GM18508 (cell line): ENCODE data around the gene SLC6A4.
"Not testable (repeated sequence)": the region's sequence is repeated elsewhere in the genome, so short reads cannot be mapped to it uniquely, and the experiment has no call there.

Experiments
- ATAC-seq: cut with Tn5 transposase; IDR thresholded peaks from one replicate; pipeline ENCODE4 v1.9.1; 2021; ENCODE audit warnings: moderate number of reproducible peaks; ENCODE audit not compliant: insufficient read depth, unreplicated experiment

SLC6A4 gene

DNA sequence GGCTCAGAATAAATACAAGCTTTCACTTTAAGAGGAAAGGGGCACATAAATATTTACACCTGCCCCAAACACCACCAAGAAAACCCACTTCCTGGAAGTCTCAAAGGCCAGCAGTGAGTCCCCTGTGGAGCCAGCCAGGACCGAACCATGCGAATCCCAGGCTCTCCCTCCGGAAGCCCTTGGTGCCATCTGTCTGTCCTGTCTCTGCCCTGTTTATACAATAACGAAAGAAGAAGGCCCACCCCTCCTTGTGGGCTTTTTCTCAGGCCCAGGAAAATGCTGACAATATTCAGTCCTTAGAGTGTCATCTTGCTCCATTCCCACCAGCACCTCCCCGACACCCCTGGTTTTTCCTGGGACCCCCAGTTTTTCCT lies 3.6 kb upstream of the SLC6A4 start:
- ATAC-seq, result no peak

DNA sequence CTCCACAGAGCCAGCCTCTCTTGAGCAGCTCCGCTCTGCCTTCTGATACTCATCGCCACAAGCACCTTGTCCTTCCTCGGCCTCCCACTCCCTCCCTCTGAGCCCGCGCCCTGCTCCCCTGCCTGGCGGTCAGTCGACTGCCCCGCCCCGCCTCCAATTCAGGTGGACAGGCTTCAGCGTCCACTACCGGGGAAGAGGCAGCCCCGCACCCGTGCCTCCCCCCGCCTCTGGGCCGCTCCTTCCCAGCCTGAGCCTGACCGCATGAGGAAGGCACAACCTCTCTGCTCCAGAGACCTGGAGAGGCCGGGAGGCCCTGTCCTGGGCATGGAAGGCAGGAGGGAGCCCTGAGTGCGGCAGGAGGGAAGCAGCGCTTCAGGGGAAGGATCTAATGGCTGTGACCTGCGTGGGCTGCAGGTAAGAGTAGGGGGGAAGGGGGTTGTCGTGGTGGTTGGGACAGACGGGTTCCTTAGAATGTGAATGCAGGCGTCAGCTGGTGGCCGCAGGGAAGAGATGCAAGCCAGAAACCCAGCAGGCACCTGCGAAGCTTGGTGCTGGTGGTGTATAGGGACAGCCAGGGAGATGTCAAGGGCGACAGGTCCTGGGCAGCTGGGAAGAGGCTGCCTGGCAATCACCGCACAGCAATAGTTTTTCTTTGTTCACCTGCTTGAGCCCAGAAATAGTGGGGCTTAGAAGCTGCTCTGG lies 3.0 kb upstream of the SLC6A4 start:
- no peak for ATAC-seq

DNA sequence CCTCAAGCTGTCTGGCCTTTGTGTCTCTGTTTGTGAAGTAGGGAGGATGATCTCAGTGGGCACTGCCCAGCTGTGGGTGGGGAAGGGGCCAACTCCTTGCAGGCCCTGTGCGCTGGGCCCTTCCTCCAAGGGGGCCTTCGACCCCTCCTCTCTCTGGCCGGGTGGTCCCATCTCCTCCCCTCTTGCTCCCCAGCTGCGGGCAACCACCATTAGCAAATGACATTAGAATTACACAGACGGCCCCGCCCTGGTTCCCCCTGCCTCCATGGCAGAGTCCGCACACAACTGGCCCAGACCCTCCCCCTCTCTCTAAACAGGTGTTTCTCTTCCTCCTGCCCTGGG lies 2.5 kb upstream of the SLC6A4 start:
- no peak for ATAC-seq

DNA sequence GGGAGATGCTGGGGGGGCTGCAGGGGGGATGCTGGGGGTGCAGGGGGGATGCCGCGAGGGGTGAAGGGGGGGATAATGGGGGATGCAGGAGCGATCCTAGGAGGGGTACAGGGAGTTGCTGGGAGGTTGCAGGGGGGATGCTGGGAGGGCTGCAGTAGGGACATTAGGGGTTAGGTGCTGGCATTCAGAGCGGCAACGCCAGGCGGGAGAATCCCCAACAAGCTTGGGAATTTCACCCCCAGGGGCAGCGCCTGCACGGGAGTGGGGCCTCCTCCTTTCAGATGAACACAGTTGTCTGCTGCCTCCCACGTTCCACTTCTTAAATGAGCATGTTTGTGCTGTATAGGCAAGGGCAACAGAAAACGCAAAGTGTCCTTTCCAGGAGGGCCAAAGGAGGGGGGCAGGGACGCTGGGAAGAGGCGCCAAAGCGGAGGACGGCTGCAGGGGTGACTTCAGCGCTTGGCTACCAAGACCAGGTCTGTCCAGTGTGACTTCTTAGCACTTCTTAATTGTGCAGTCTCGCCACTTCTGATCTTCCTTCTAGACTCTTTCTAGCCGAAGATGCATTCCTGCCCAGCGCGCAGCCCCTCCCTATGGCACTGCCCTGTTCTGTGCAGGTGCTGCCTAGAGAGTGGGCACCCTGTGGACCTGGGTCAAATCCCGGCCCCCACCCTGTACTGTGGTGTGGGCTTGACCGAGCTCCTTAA lies 2.0 kb upstream of the SLC6A4 start:
- ATAC-seq, result no peak

DNA sequence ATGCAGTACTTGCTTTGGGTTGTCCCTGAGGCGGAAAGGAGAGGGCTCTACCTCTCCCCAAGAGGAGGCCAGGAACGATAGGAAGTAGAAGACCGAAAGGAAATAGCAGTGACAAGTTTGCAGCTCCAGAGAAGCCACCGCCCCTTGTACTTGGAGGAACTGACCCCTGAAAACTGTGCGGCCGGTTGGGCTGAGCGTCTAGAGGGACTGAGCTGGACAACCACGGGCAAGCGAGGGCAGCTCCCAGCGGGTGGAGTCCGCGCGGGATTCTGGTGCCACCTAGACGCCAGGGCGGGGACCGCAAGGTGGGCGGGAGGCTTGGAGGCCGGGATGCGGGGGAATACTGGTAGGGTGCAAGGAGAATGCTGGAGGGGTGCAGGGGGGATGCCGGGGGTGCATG lies 1.3 kb upstream of the SLC6A4 start:
- ATAC-seq, result no peak

DNA sequence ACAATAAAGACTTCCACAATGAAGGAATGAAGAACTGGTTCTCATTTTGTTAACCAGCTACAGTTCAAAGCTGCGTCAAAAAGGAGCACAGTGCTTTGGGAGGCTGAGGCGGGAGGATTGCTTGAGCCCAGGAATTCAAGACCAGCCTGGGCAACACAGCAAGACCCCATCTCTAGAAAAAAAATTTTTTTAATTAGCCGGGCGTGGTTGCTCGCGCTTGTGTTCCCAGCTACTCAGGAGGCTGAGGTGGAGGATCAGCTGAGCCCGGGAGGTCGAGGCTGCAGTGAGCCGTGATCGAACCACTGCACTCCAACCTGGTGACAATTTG lies 764 bp upstream of the SLC6A4 start:
- no peak for ATAC-seq

DNA sequence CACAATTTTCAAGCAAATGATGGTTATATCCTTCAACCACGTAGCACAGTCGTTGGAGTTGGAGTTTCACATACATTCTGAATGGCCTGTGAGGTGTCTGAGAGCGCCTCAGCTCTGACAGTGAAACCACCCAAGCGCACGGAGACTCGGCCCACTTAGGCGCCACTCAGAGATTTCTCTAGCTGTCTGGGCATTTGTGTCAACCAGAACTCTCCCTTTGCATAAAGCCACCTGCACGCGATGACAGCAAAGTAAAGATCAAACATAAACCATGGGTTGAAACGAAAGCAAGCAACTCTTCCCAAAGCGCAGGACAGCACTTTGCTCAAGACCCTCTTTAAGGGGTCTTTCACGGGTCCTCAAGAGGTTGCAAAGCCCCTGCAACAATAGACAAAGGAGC lies 533 bp downstream of the SLC6A4 start:
- peak; percentile 36 for ATAC-seq

DNA sequence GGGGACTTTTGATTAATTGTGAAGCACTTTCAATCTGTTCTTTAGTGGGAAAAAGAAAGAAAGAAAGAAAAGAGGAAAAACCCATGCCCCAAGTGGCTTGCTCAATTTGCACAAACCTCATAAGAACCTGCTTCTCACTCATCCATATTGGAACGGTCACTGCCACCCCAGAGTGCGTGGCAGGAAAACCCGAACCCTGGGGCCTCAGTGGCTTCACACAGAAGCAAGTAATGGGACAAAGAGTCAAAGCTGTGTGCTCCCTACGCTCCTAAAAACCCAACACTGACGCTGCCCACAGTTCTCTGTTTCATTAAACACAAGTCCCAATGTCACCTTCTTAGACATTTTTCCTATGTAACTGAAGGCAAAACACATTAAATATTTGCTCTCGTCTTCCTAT lies 1.2 kb downstream of the SLC6A4 start:
- ATAC-seq, result no peak

DNA sequence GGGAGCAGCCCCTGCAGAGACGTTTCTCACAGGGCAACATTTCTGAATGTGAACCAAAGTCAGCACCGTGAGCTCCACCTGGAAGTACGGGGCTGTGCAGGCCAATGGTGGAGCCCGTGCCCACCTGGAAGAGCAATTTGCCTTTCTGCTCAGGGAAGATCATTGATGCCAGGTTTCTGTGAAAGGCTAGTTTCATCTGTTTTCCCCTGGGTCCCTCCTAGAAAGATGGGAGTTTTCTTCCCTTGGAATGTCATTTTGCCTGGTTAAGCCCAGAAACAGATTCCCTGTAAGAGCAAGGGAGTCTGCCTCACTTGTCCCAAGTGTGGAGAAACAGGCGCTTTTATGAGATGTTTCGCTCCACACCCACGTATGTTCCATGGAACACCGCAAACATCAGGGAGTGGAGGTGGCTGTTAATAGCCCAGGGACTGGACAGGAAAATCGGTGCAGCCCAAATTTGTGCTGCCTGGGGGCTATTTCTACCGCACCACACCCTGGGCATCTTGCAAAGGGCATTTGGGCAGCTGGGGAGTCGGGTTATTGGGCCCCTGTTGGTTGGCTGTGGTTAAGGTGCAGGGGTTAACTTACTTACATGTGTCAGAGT lies 2.6 kb downstream of the SLC6A4 start:
- ATAC-seq, result no peak

DNA sequence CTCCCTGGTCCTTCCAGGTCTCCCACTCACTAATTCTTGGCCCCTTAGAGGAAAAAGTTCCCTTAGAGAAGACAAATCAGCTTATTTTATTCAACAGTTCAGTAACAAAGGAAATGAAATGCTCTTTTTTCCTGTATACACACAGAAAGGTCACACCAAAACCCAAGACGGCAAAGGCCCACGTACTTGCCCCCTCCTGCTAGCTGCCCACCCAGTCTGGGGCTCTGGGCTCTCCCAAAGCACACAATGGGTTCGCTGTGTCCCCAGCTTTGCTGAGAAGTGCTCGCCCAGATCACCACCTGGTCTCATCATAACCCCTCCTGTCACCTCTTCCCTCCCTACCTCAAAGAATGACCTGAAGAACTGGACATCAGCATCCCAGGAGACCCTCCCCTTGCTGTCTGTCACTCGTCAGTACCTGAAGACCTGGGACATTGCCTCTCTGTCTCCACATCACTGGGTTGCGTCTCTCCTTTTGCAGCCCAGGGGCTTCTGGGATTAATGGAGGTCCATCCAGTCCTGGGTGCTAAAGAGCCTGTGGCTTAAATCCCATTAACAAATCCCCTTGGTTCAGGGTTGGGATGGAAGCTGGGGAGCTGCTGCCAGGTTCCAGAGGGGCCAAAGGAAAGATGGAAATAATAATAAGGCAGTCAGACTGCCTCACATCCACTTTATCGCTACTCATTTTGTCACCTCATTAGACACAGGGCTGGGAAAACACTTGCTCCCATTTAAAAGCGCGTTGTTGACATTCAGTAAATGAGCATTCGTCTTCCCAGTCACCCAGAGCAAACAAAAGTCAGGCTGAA lies 3.3 kb downstream of the SLC6A4 start:
- ATAC-seq, result no peak

DNA sequence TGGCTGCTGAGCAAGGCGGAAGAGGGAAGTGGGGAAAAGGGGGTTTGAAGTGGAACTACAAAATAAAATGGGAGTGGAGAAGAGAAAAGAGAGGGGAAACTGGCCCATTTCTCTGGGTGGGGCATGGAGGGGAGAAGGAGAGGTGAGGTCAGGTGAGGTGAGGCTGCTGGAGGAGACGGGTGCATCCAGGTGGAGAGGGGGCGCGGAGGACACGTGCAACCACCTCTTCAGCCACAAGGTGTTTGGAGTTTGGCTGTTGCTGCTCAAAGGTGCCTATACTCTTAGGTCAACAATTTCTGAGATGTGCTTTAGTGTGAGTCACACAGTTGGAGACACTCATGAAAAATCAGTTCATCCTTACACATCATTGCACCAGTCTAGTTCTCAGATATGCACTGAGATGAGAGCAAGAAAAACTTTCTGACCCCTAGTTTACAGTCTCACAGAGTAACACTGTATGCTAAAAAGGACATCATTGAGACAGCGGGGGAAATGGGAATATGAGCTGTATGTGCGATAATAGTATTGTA lies 4.8 kb downstream of the SLC6A4 start:
- no peak for ATAC-seq

DNA sequence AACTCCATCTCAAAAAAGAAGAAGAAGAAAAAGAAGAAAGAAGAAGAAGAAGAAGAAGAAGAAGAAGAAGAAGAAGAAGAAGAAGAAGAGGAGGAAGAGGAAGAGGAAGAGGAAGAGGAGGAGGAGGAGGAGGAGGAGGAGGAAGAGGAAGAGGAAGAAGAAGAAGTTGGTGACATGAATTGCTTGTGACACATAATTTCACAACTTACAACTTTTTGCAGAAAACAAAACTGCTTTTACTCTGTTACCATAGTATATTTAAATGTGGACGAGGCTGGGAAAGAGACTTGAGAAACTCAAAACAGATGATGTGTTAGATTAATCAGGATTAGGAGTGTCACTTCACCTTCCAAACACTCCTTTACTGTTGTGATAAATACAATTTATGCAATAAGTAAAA lies 5.5 kb downstream of the SLC6A4 start:
- not testable (repeated sequence) for ATAC-seq

DNA sequence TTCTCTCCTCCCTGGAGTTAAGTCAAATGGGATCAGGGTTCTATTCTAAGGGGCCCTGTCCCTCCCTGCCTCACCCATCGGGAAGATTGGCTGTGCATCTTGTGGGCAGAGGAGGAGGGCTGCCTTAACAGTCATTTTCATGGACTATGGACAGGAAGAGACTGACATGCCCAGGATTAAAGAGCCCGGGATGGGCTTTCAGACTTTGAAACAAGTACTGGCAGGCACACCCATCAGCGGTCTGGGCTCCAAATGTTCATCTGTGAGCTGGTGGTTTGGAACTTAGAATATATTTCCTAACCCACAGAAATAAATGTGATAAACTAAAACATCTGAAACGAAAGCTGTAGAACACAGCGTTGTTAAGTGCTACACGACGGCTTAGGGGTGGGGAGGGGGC lies 6.5 kb downstream of the SLC6A4 start:
- no peak for ATAC-seq

DNA sequence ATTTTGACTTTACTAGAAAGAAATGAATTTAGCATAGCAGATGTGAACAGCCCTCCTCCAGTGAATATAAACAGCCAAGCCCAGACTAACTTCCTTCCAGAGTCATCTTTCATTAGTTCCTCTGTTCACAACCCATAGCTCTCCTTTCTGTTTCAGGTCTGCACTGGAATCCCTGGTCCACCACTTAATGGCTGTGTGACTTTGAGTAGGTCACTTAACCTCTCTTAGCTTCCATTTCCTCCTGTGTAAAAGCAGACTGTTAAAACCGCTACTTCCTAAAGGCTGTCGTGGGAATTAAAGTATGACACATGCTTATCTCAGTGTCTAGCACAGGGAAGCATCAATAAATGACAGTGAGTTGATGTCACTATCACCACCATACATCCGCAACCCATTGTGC lies 7.5 kb downstream of the SLC6A4 start:
- ATAC-seq, result no peak

DNA sequence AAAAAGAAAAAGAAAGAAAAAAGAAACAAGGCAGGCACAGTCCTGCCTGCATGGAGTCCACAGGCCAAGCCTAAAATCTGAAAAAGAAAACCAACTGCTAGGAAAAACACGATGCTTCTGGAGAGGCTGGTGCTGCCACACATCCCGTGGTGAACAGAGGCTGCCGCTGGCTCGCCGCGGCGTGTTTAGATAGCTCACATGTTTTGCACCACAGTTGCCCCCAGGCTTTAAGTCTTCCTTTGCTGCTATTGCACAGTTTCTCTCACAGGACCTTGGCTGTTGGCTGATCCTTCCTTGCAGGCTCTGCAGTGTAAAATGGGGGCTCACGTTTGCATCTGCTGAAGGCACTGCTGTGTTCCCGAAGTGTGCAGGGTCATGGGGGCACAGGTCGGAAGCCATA lies 8.6 kb downstream of the SLC6A4 start:
- ATAC-seq, result no peak

DNA sequence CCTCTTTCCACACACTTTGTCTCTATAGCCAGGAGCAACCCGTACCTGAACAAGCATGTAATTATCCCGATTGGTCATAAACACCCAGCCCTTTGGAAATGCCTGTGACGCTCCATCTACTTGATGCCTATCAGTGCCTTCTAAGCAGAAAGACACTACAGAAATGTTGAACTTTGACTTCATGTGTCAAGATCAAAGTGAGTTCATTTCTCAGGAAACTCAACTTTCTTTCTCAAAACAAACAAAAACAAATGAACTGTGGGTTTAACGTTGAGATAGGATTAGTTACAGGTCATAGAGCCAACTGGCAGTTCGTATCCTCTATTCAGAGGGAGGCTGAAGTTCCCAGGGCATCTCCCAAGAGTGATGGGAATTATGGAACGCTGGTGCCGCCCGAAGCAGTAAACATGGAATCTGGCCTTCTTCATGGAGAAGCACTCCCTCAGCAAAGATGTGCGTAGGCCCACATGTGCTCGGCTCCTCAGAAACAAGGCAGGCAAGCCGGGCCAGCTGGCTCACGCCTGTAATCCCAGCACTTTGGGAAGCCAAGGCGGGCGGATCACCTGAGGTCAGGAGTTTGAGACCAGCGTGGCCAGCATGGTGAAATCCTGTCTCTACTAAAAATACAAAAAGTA lies 9.5 kb downstream of the SLC6A4 start:
- ATAC-seq, result no peak

DNA sequence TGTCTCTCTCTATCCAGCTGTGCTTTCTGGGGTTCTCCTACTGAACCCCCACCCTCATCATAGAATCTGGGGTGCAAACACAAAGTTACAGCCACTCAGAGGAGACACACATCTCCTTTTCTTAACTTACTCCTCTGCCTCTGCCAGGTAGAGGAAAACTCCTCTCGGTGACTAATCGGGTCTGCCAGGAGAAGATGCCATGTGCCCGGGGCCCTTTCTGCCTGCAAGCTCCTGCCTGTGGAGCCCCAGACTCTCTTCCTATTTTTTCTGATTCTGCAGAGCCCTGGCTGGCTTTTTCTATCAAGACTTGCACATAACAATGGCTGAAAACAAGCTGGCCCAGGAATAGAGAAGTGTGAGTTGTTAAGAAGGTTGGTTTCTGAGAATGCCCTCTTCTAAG lies 10.4 kb downstream of the SLC6A4 start:
- ATAC-seq, result no peak

DNA sequence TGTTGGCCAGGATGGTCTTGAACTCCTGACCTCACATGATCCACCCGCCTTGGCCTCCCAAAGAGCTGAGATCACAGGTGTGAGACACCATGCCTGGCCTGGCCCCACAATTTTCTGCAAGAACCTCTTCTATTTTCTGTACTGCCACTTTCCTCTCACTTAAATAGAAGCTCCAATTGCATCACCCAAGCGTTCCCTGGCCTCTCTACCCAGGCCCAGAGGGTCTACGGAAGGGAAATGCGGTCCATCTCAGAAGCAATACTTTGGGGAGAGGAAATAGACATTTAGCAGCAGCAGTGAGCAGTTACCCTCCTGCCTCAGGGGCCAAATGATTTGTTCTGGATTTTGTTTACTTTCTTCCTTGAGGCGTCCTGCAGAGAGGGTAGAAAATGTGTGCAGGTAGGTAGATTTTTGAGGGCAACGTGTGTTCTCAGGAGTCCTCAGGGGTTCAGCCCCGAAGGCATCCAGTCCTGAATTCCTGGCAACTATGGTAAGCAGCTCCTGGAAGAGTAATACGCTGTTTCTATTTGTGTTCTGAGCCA lies 11.0 kb downstream of the SLC6A4 start:
- ATAC-seq, result no peak

DNA sequence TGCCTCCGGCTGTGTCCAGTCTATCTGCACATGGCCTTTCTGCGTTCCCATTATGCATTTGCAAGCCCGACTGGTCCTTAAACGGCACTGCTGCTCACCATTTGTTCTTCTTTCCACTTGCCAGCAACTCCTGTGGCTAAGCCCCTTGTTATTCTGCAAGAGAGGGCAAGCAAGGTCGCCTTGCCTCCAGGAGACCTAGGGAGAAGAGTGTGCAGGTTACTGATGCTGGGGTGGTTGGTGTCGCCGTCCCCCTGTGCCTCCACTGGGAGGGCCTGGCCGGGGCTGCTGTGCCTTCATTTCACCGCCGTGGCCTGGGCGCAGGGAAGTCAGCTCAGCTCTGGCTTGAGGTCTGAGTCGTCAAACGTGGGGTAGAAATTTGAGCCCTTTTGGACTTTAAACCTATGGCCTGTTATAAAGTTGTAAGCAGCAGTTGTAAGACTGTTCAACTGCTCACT lies 12.7 kb downstream of the SLC6A4 start:
- no peak for ATAC-seq

DNA sequence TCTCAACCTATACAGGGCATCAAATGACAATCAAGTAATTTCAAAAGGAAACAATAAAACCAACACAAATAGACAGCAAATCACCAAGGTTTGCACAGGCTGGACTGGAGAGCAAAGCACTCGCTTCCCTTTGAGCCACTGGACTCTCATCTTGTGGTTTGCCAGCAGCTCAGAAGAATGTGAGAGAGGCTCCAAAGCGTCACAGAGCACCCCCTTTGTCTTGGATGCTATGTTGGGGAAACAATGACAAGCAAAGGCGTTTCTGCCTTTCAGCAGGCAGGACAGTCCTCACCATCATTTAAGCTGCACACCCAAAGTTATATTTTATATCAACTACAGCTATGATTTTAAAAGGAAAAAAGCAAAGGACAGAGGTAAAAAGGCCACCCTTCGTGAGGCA lies 13.2 kb downstream of the SLC6A4 start:
- no peak for ATAC-seq
